Measurements from ENCODE around the gene ANKRD42.
A peak's percentile ranks its signal among the peaks of the same experiment; 100 is the strongest.

Gene ANKRD42

GRCh38 chr11:83193315-83194280 lies at the start of gene ANKRD42:
Gene ANKRD42 (plus strand): TSS chr11:83193712. CDS start chr11:83194671, 959 bp downstream.
- DNase-seq: peak; percentile 95

- no peak for DNase-seq
Measured at GRCh38 chr11:83147895-83148294, 45.6 kb upstream of the ANKRD42 start.

- DNase-seq: no peak
Measured at GRCh38 chr11:83150450-83150849, 43.1 kb upstream of the ANKRD42 start.

GRCh38 chr11:83151274-83151977 lies 42.1 kb upstream of the ANKRD42 start:
- no peak for DNase-seq

GRCh38 chr11:83152264-83152663 lies 41.2 kb upstream of the ANKRD42 start:
- DNase-seq: no peak

- no peak for DNase-seq
Measured at GRCh38 chr11:83153764-83154163, 39.7 kb upstream of the ANKRD42 start.

GRCh38 chr11:83156144-83156995 lies 37.1 kb upstream of the ANKRD42 start:
- DNase-seq: peak; percentile 100

- DNase-seq: no peak
Measured at GRCh38 chr11:83156996-83157593, 36.4 kb upstream of the ANKRD42 start, which contains the start of gene PCF11. Gene PCF11 (plus strand): TSS chr11:83157131. CDS start chr11:83157440, 309 bp downstream.

- peak; percentile 20 for DNase-seq
Measured at GRCh38 chr11:83157594-83158356, 35.7 kb upstream of the ANKRD42 start.

- no peak for DNase-seq
Measured at GRCh38 chr11:83158357-83158786, 35.1 kb upstream of the ANKRD42 start.

GRCh38 chr11:83158965-83159901 lies 34.3 kb upstream of the ANKRD42 start:
- no peak for DNase-seq

GRCh38 chr11:83159902-83160865 lies 33.3 kb upstream of the ANKRD42 start:
- DNase-seq: no peak

GRCh38 chr11:83161610-83162199 lies 31.8 kb upstream of the ANKRD42 start:
- no peak for DNase-seq

- no peak for DNase-seq
Measured at GRCh38 chr11:83162377-83162776, 31.1 kb upstream of the ANKRD42 start.

GRCh38 chr11:83166193-83166866 lies 27.2 kb upstream of the ANKRD42 start:
- no peak for DNase-seq

- no peak for DNase-seq
Measured at GRCh38 chr11:83168756-83169155, 24.8 kb upstream of the ANKRD42 start.

GRCh38 chr11:83170865-83171264 lies 22.6 kb upstream of the ANKRD42 start:
- DNase-seq: no peak

GRCh38 chr11:83172551-83172950 lies 21.0 kb upstream of the ANKRD42 start:
- DNase-seq: no peak
